Measurements from ENCODE around the gene CIB4. TPM values are rescaled to one million over a fixed set of nuclear protein-coding genes. Genes with fewer than 3 reads are reported as not detected.

Gene CIB4
- total and polyA plus RNA-seq, 7 experiments from 2014 or later, result not detected

DNA sequence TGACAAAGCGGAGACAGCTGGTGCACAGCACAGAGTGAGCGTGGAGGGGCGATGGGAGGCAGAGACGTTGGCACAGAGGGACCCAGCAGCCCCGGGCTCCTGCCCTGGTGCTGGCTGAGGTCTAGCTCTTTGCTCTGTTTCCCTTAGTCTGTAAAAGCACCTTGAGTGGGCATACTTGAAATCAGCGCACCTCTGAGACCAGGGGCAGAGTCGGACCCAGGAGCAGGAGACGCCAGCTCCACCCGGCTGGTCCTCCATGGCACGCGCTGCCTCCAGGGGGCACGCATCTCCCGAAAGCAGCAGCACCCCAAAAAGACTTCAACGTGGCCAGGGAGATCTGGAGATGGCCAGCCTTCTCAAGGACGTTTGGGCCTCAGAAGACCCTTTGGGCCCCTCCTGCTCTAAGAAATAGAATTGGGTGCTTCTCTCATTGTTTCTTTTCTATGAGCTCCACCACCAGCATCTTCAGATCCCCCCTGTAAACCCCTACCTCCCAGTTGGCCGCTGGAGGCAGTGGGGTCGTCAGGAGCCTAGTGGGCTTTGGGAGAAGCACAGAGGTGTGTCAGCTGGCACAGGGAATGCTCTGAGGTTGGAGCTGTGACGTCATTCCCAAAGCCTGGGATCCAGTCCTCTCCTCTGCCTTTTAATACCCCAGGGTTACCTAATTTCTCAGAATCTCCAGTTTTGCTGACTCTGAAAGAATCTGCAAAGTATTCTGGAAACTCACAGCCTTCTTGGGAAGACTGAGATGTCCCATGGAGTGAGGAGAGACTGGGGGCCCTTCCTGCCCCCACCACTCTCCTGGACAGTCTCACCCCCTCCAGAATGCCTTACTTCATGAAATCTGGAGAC is 58.9 kb downstream of the CIB4 start:
- DNase-seq (no peak), ATAC-seq (no peak)
- Mint-ChIP-seq H3K4me1 (peaks cover 0 to 5% (median 0%) of the 10 kb centered on the region in 7 donors), H3K27me3 (peaks cover 10 to 25% (median 12%) of the 10 kb centered on the region in 5 donors), H3K9me3 (no peaks in the 10 kb centered on the region), H3K27ac (no peak overlapping the region), H3K4me3 (no peak overlapping the region), H3K36me3 (no peaks in the 10 kb centered on the region)
- H3K4me1 ChIP-seq (ENCODE audit: control insufficient read depth in 2 of 2, insufficient read depth in 2 of 2, low read length in 2 of 2), result no peaks in the 10 kb centered on the region
- H3K9me3 ChIP-seq (ENCODE audit: control insufficient read depth in 2 of 3, low read length in 3 of 3), result no peaks in the 10 kb centered on the region
- H3K27ac ChIP-seq (ENCODE audit: low read depth, low read length), result no peak overlapping the region
- no peak overlapping the region for H3K4me3 ChIP-seq (ENCODE audit: low read length)
- H3K36me3 ChIP-seq (ENCODE audit: control insufficient read depth in 2 of 3, insufficient read depth in 3 of 3, low read length in 3 of 3), result no peaks in the 10 kb centered on the region
- ChIA-PET POLR2A (no interaction called here), CTCF (interaction anchor here (0.8 to 1.1 kb wide), 3 partner anchors 58 to 514 kb away, joined by 3 to 4 read pairs (median 3); no protein-coding TSS in a partner anchor)
- intact Hi-C loops (cut with micrococcal nuclease), result no loop called here
- H3K27me3 ChIP-seq (ENCODE audit: control insufficient read depth in 2 of 2, insufficient read depth in 2 of 2, low read length in 2 of 2), result peaks cover 0 to 5% of the 10 kb centered on the region in 2 donors

DNA sequence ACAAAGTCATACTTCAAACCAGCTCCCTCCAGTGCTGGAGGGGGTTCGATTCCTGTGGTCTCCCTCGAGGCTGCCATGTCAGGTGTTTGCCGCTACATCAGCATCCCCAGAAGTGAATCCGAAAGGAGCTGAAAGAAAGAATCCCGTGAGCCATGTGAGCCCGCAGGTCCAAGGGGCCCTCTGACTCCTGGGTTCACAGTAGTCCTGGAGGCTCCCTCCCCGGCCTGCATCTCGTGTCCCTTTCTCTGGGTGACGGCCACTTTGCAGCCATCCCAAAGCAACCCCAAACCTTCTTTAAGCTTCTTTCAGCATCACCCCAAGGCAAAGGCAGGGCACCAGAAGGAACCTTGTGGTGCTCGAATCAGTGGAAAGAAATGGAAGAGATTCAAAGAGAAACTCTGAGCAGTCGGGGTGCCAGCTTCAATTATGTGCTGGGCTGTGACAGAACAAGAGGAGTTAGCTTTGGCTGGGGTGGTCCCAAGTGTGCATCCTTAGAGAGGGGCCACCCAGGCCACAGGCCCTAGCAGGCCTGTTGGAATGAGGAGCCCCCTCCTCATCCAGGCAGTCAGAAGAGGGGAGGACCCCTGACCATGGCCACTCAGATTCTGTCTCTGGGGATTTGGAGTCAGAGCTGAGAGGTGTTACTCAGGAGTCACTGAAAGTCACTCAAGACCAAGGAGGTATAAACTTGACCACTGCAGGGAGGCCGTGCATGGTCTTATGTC is 59.7 kb downstream of the CIB4 start:
- Mint-ChIP-seq H3K36me3 (no peaks in the 10 kb centered on the region), H3K27me3 (peaks cover 10 to 24% (median 11%) of the 10 kb centered on the region in 5 donors), H3K27ac (peak overlapping the region in 1 of 9 donors; percentile 25), H3K4me3 (no peak overlapping the region), H3K4me1 (peaks cover 0 to 5% (median 0%) of the 10 kb centered on the region in 7 donors), H3K9me3 (no peaks in the 10 kb centered on the region)
- POLR2A ChIA-PET, result no interaction called here
- H3K27ac ChIP-seq (ENCODE audit: low read depth, low read length), result no peak overlapping the region
- peaks cover 0 to 5% of the 10 kb centered on the region in 2 donors for H3K27me3 ChIP-seq (ENCODE audit: control insufficient read depth in 2 of 2, insufficient read depth in 2 of 2, low read length in 2 of 2)
- H3K4me3 ChIP-seq (ENCODE audit: low read length), result no peak overlapping the region
- no peaks in the 10 kb centered on the region for H3K36me3 ChIP-seq (ENCODE audit: control insufficient read depth in 2 of 3, insufficient read depth in 3 of 3, low read length in 3 of 3)
- H3K4me1 ChIP-seq (ENCODE audit: control insufficient read depth in 2 of 2, insufficient read depth in 2 of 2, low read length in 2 of 2), result no peaks in the 10 kb centered on the region
- CTCF ChIA-PET, result interaction anchor here (0.8 to 1.1 kb wide), 4 partner anchors 8 to 514 kb away, joined by 3 to 4 read pairs (median 3); no protein-coding TSS in a partner anchor
- intact Hi-C loops (cut with micrococcal nuclease), result no loop called here
- no peak for ATAC-seq
- no peak for DNase-seq
- no peaks in the 10 kb centered on the region for H3K9me3 ChIP-seq (ENCODE audit: control insufficient read depth in 2 of 3, low read length in 3 of 3)

GRCh38 chr2:26580751-26581150 is 60.4 kb downstream of the CIB4 start:
- ChIA-PET POLR2A (no interaction called here), CTCF (interaction anchor here (0.5 to 1.1 kb wide), 4 partner anchors 8 to 193 kb away, joined by 3 to 6 read pairs (median 4); no protein-coding TSS in a partner anchor)
- H3K9me3 ChIP-seq (ENCODE audit: control insufficient read depth in 2 of 3, low read length in 3 of 3), result no peaks in the 10 kb centered on the region
- H3K4me3 Mint-ChIP-seq, result no peak overlapping the region
- no peak overlapping the region for H3K4me3 ChIP-seq (ENCODE audit: low read length)
- no peaks in the 10 kb centered on the region for H3K4me1 ChIP-seq (ENCODE audit: control insufficient read depth in 2 of 2, insufficient read depth in 2 of 2, low read length in 2 of 2)
- H3K27me3 ChIP-seq (ENCODE audit: control insufficient read depth in 2 of 2, insufficient read depth in 2 of 2, low read length in 2 of 2), result peaks cover 0 to 5% of the 10 kb centered on the region in 2 donors
- no peak overlapping the region for H3K27ac ChIP-seq (ENCODE audit: low read depth, low read length)
- H3K4me1 Mint-ChIP-seq, result peaks cover 0 to 5% (median 0%) of the 10 kb centered on the region in 7 donors
- H3K36me3 Mint-ChIP-seq, result no peaks in the 10 kb centered on the region
- H3K36me3 ChIP-seq (ENCODE audit: control insufficient read depth in 2 of 3, insufficient read depth in 3 of 3, low read length in 3 of 3), result no peaks in the 10 kb centered on the region
- ATAC-seq (no peak), DNase-seq (no peak)
- intact Hi-C loops (cut with micrococcal nuclease), result no loop called here
- no peaks in the 10 kb centered on the region for H3K9me3 Mint-ChIP-seq
- no peak overlapping the region for H3K27ac Mint-ChIP-seq
- H3K27me3 Mint-ChIP-seq, result peaks cover 8 to 17% (median 10%) of the 10 kb centered on the region in 5 donors

- Histone ChIP-seq H3K4me1 (ENCODE audit: control insufficient read depth in 2 of 2, insufficient read depth in 2 of 2, low read length in 2 of 2) (no peaks in the 10 kb centered on the region), H3K27ac (ENCODE audit: low read depth, low read length) (no peak overlapping the region), H3K4me3 (ENCODE audit: low read length) (no peak overlapping the region), H3K36me3 (ENCODE audit: control insufficient read depth in 2 of 3, insufficient read depth in 3 of 3, low read length in 3 of 3) (no peaks in the 10 kb centered on the region), H3K9me3 (ENCODE audit: control insufficient read depth in 2 of 3, low read length in 3 of 3) (no peaks in the 10 kb centered on the region), H3K27me3 (ENCODE audit: control insufficient read depth in 2 of 2, insufficient read depth in 2 of 2, low read length in 2 of 2) (peaks cover 0 to 5% of the 10 kb centered on the region in 2 donors)
- ATAC-seq, result no peak
- peaks cover 5 to 17% (median 10%) of the 10 kb centered on the region in 5 donors for H3K27me3 Mint-ChIP-seq
- POLR2A ChIA-PET, result no interaction called here
- H3K4me1 Mint-ChIP-seq, result peaks cover 0 to 5% (median 0%) of the 10 kb centered on the region in 7 donors
- no peaks in the 10 kb centered on the region for H3K36me3 Mint-ChIP-seq
- intact Hi-C loops (cut with micrococcal nuclease), result no loop called here
- H3K27ac Mint-ChIP-seq, result no peak overlapping the region
- no peak overlapping the region for H3K4me3 Mint-ChIP-seq
- CTCF ChIA-PET, result interaction anchor here (1.0 to 1.1 kb wide), 2 partner anchors 9 to 49 kb away, joined by 3 read pairs; no protein-coding TSS in a partner anchor
- DNase-seq, result no peak
- no peaks in the 10 kb centered on the region for H3K9me3 Mint-ChIP-seq
These were observed 61.0 kb downstream of the CIB4 start for GRCh38 chr2:26580151-26580550.

DNA sequence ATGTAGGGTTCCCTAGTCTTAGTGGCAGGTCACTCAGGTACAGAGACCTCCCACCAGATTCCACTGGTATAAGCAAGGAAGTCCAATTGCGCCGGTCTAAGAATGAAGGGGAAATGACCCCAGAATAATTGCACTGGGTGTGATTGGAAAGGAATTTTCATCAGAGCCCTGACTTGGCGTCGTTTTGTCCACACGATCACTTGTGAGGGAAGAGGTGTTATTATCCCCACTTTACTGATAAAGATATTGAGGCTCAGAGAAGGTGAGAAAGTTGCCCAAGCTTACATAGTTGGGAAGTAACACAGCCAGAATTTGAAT is 61.5 kb downstream of the CIB4 start:
- Mint-ChIP-seq H3K4me3 (no peak overlapping the region), H3K4me1 (peaks cover 0 to 5% (median 0%) of the 10 kb centered on the region in 7 donors), H3K27me3 (peaks cover 5 to 17% (median 10%) of the 10 kb centered on the region in 5 donors), H3K36me3 (no peaks in the 10 kb centered on the region), H3K27ac (no peak overlapping the region), H3K9me3 (no peaks in the 10 kb centered on the region)
- no peaks in the 10 kb centered on the region for H3K4me1 ChIP-seq (ENCODE audit: control insufficient read depth in 2 of 2, insufficient read depth in 2 of 2, low read length in 2 of 2)
- ChIA-PET CTCF (interaction anchor here (1.0 kb wide), 1 partner anchor 49 kb away, joined by 3 read pairs; no protein-coding TSS in a partner anchor), POLR2A (no interaction called here)
- no peaks in the 10 kb centered on the region for H3K36me3 ChIP-seq (ENCODE audit: control insufficient read depth in 2 of 3, insufficient read depth in 3 of 3, low read length in 3 of 3)
- DNase-seq, result no peak
- no peak for ATAC-seq
- H3K27me3 ChIP-seq (ENCODE audit: control insufficient read depth in 2 of 2, insufficient read depth in 2 of 2, low read length in 2 of 2), result peaks cover 0 to 5% of the 10 kb centered on the region in 2 donors
- H3K4me3 ChIP-seq (ENCODE audit: low read length), result no peak overlapping the region
- H3K9me3 ChIP-seq (ENCODE audit: control insufficient read depth in 2 of 3, low read length in 3 of 3), result no peaks in the 10 kb centered on the region
- intact Hi-C loops (cut with micrococcal nuclease), result loop anchor here (5.0 kb wide), 2 partner anchors 337 to 407 kb away; partner anchors contain the start of genes GAREM2 (in 1 of the 2), HADHA (in 1 of the 2) and HADHB (in 1 of the 2)
- no peak overlapping the region for H3K27ac ChIP-seq (ENCODE audit: low read depth, low read length)

DNA sequence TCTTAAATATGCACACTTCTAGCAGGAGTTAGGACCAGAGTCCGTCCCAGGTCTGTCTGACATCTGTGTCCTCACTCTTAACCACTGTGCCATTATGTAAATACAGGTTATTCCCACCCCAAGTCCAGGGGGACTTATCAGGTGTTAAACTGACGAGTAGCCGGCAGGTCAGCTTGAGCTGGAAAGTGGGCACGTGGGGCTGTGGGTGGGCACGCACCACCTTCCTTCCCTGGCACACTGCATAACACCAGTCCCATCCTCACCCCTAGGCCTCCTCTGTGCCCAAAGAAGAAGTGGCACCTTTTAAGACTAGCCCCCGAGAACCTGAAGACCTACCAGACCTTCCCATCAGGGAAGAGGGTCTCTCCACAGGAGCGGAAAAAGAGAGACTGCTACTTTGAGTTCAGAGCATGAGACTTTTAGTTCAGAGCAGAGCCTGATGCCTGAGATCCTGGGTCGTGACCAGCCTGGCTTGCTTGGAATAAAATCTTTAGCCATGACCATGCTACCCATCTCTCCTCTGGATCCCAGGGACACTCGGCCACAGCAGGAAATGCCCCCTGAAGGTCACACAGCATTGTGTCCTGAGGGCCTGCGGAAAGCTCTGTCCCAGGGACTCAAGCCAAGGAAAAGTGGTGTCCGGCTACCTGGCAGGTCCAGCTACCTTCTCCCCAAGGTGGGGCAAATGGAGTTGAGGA is 62.0 kb downstream of the CIB4 start:
- intact Hi-C loops (cut with micrococcal nuclease), result loop anchor here (5.0 kb wide), 2 partner anchors 337 to 407 kb away; partner anchors contain the start of genes GAREM2 (in 1 of the 2), HADHA (in 1 of the 2) and HADHB (in 1 of the 2)
- ChIA-PET POLR2A (no interaction called here), CTCF (interaction anchor here (1.0 to 2.7 kb wide), 2 partner anchors 48 to 76 kb away, joined by 3 to 11 read pairs; no protein-coding TSS in a partner anchor)
- no peak for DNase-seq
- Histone ChIP-seq H3K4me1 (ENCODE audit: control insufficient read depth in 2 of 2, insufficient read depth in 2 of 2, low read length in 2 of 2) (no peaks in the 10 kb centered on the region), H3K27ac (ENCODE audit: low read depth, low read length) (no peak overlapping the region), H3K27me3 (ENCODE audit: control insufficient read depth in 2 of 2, insufficient read depth in 2 of 2, low read length in 2 of 2) (peaks cover 0 to 5% of the 10 kb centered on the region in 2 donors), H3K36me3 (ENCODE audit: control insufficient read depth in 2 of 3, insufficient read depth in 3 of 3, low read length in 3 of 3) (no peaks in the 10 kb centered on the region), H3K4me3 (ENCODE audit: low read length) (no peak overlapping the region), H3K9me3 (ENCODE audit: control insufficient read depth in 2 of 3, low read length in 3 of 3) (no peaks in the 10 kb centered on the region)
- no peak overlapping the region for H3K4me3 Mint-ChIP-seq
- H3K27me3 Mint-ChIP-seq, result peaks cover 5 to 14% (median 10%) of the 10 kb centered on the region in 5 donors
- no peak overlapping the region for H3K27ac Mint-ChIP-seq
- ATAC-seq, result no peak
- peaks cover 0 to 5% (median 0%) of the 10 kb centered on the region in 7 donors for H3K4me1 Mint-ChIP-seq
- no peaks in the 10 kb centered on the region for H3K9me3 Mint-ChIP-seq
- H3K36me3 Mint-ChIP-seq, result no peaks in the 10 kb centered on the region

Measured in naive thymus-derived CD4-positive, alpha-beta T cell (primary cell).